Peyer's patch (tissue), 4 donors: Measurements from ENCODE around the gene CBLN3. TPM values are rescaled to one million over a fixed set of nuclear protein-coding genes. Genes with fewer than 3 reads are reported as not detected.
A peak's percentile ranks its signal among the peaks of the same experiment; 100 is the strongest.

Experiments used
- DNase-seq, 3 donors: peaks; one replicate each; pipeline ENCODE4 v3.0.0-alpha.2; 2017 to 2019
- H3K27ac ChIP-seq, 4 donors: fragments of 200-600 bp; sonication (generic); one replicate each; pipeline ENCODE4 v1.5.1; 2016 to 2019
- H3K27me3 ChIP-seq, 2 donors: fragments of 200-600 bp; sonication (generic); one replicate each; pipeline ENCODE4 v1.5.1; 2019
- H3K36me3 ChIP-seq, 3 donors: fragments of 200-600 bp; sonication (generic); one replicate each; pipeline ENCODE4 v1.5.1; 2016 to 2019
- H3K4me1 ChIP-seq, 4 donors: fragments of 200-600 bp; sonication (generic); one replicate each; pipeline ENCODE4 v1.5.1; 2016 to 2019
- H3K4me3 ChIP-seq, 4 donors: fragments of 200-600 bp; sonication (generic); 1 replicate in 3 of 4; 2 replicates in 1 of 4; pipeline ENCODE4 v1.5.1; 2016 to 2019; ENCODE audit warnings: mild to moderate bottlenecking in 1 of 4
- H3K9me3 ChIP-seq, 4 donors: fragments of 200-600 bp; sonication (generic); one replicate each; pipeline ENCODE4 v1.5.1; 2016 to 2019; ENCODE audit warnings: mild to moderate bottlenecking in 1 of 4
- CTCF ChIP-seq, 6 experiments: fragments of 450-650 bp in 4 of 6; fragments of 200-600 bp in 2 of 6; sonication (generic) in 1 of 6; IDR thresholded peaks; one replicate each; pipeline ENCODE4 v1.5.1; 2017 to 2019; ENCODE audit warnings: antibody characterized with exemption in 6 of 6, mild to moderate bottlenecking in 3 of 6, moderate library complexity in 1 of 6
- POLR2A ChIP-seq, 2 donors: fragments of 450-650 bp; IDR thresholded peaks; one replicate each; pipeline ENCODE4 v1.5.1; 2017; ENCODE audit warnings: antibody characterized with exemption in 2 of 2, mild to moderate bottlenecking in 2 of 2, moderate library complexity in 2 of 2
- total RNA-seq, 4 donors: library from RNA; depleted of rRNA; stranded (reverse); fragments of >200 nt; gene quantifications; one replicate each; pipeline ENCODE4 v1.1.0, GENCODE V29; 2016

The CBLN3 gene
- total RNA-seq, 4 donors from 2014 or later: 0.94 to 4.3 TPM; not detected in 2

- H3K4me3 ChIP-seq: no peak overlapping the region
- peaks cover 0 to 85% (median 0%) of the 10 kb centered on the region in 3 donors for H3K36me3 ChIP-seq
- TF ChIP-seq POLR2A (IDR thresholded peaks at IDR 0.05) (no peak), CTCF (IDR thresholded peaks at IDR 0.05) (no peak)
- H3K4me1 ChIP-seq: peaks cover 4 to 46% (median 7%) of the 10 kb centered on the region in 4 donors
- no peaks in the 10 kb centered on the region for H3K9me3 ChIP-seq
- H3K27me3 ChIP-seq: no peaks in the 10 kb centered on the region
- H3K27ac ChIP-seq: peak overlapping the region in 3 of 4 donors; percentile 33 to 46 (median 40)
- no peak for DNase-seq
These were observed 7.7 kb upstream of the CBLN3 start for GRCh38 chr14:24437020-24437735.

- Histone ChIP-seq H3K9me3 (no peaks in the 10 kb centered on the region), H3K27me3 (no peaks in the 10 kb centered on the region), H3K4me1 (peaks cover 2 to 48% (median 9%) of the 10 kb centered on the region in 4 donors), H3K36me3 (peaks cover 0 to 88% (median 0%) of the 10 kb centered on the region in 3 donors), H3K4me3 (no peak overlapping the region), H3K27ac (peak overlapping the region in 3 of 4 donors; percentile 33 to 67 (median 46))
- no peak for DNase-seq
- TF ChIP-seq POLR2A (IDR thresholded peaks at IDR 0.05) (no peak), CTCF (IDR thresholded peaks at IDR 0.05) (peak; percentile 56 to 90 (median 82))
These were observed 7.0 kb upstream of the CBLN3 start for GRCh38 chr14:24436355-24437019.

GRCh38 chr14:24435998-24436354 is 6.5 kb upstream of the CBLN3 start:
- Histone ChIP-seq H3K9me3 (no peaks in the 10 kb centered on the region), H3K36me3 (peaks cover 0 to 86% (median 0%) of the 10 kb centered on the region in 3 donors), H3K27me3 (no peaks in the 10 kb centered on the region), H3K4me3 (no peak overlapping the region), H3K27ac (peak overlapping the region in 3 of 4 donors; percentile 33 to 67 (median 46)), H3K4me1 (peaks cover 0 to 48% (median 12%) of the 10 kb centered on the region in 4 donors)
- TF ChIP-seq CTCF (IDR thresholded peaks at IDR 0.05) (no peak), POLR2A (IDR thresholded peaks at IDR 0.05) (no peak)
- no peak for DNase-seq

GRCh38 chr14:24435192-24435810 is 5.8 kb upstream of the CBLN3 start:
- no peaks in the 10 kb centered on the region for H3K27me3 ChIP-seq
- H3K36me3 ChIP-seq: peaks cover 0 to 79% (median 0%) of the 10 kb centered on the region in 3 donors
- no peak overlapping the region for H3K27ac ChIP-seq
- DNase-seq: no peak
- no peaks in the 10 kb centered on the region for H3K9me3 ChIP-seq
- H3K4me1 ChIP-seq: peaks cover 0 to 46% (median 13%) of the 10 kb centered on the region in 4 donors
- H3K4me3 ChIP-seq: no peak overlapping the region
- no peak for TF ChIP-seq CTCF (IDR thresholded peaks at IDR 0.05)
- TF ChIP-seq POLR2A (IDR thresholded peaks at IDR 0.05): no peak

GRCh38 chr14:24434676-24435075 is 5.2 kb upstream of the CBLN3 start:
- no peak overlapping the region for H3K27ac ChIP-seq
- TF ChIP-seq POLR2A (IDR thresholded peaks at IDR 0.05) (no peak), CTCF (IDR thresholded peaks at IDR 0.05) (no peak)
- DNase-seq: no peak
- H3K36me3 ChIP-seq: peaks cover 0 to 73% (median 0%) of the 10 kb centered on the region in 3 donors
- H3K27me3 ChIP-seq: no peaks in the 10 kb centered on the region
- H3K4me3 ChIP-seq: no peak overlapping the region
- H3K9me3 ChIP-seq: no peaks in the 10 kb centered on the region
- peaks cover 0 to 40% (median 13%) of the 10 kb centered on the region in 4 donors for H3K4me1 ChIP-seq
